Measurements from ENCODE around the gene POLR1G. TPM values are rescaled to one million over a fixed set of nuclear protein-coding genes. Genes with fewer than 3 reads are reported as not detected.
A peak's percentile ranks its signal among the peaks of the same experiment; 100 is the strongest.

Gene POLR1G
- total RNA-seq, 1 donor: 10.5 TPM

GRCh38 chr19:45421947-45422498 is 15.6 kb downstream of the POLR1G start:
- TF ChIP-seq, protein P1, sequence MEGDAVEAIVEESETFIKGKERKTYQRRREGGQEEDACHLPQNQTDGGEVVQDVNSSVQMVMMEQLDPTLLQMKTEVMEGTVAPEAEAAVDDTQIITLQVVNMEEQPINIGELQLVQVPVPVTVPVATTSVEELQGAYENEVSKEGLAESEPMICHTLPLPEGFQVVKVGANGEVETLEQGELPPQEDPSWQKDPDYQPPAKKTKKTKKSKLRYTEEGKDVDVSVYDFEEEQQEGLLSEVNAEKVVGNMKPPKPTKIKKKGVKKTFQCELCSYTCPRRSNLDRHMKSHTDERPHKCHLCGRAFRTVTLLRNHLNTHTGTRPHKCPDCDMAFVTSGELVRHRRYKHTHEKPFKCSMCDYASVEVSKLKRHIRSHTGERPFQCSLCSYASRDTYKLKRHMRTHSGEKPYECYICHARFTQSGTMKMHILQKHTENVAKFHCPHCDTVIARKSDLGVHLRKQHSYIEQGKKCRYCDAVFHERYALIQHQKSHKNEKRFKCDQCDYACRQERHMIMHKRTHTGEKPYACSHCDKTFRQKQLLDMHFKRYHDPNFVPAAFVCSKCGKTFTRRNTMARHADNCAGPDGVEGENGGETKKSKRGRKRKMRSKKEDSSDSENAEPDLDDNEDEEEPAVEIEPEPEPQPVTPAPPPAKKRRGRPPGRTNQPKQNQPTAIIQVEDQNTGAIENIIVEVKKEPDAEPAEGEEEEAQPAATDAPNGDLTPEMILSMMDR (IDR thresholded peaks at IDR 0.05; ENCODE audit: extremely low read depth, low read depth, low read length): no peak
- Histone ChIP-seq H3K27ac (ENCODE audit: low read depth, low read length) (peak overlapping the region; percentile 54), H3K4me1 (ENCODE audit: insufficient read depth, low read length) (peaks cover 33% of the 10 kb centered on the region), H3K36me3 (ENCODE audit: insufficient read depth, low read length) (peaks cover 26% of the 10 kb centered on the region), H3K4me3 (ENCODE audit: insufficient read depth, low read length) (peak overlapping the region; percentile 45), H4K20me1 (ENCODE audit: insufficient read depth, low read length) (peaks cover 4% of the 10 kb centered on the region), H3K27me3 (ENCODE audit: insufficient read depth, low read length) (no peaks in the 10 kb centered on the region), H3K79me2 (ENCODE audit: insufficient read depth, low read length) (peaks cover 49% of the 10 kb centered on the region), H3K9me3 (ENCODE audit: low read depth, low read length) (no peaks in the 10 kb centered on the region), H2AFZ (ENCODE audit: low read length) (no peak overlapping the region), H3K4me2 (ENCODE audit: insufficient read depth, low read length) (peak overlapping the region; percentile 84)
- DNase-seq (ENCODE audit: insufficient read length, low spot score, missing footprints): peak; percentile 75

DNA sequence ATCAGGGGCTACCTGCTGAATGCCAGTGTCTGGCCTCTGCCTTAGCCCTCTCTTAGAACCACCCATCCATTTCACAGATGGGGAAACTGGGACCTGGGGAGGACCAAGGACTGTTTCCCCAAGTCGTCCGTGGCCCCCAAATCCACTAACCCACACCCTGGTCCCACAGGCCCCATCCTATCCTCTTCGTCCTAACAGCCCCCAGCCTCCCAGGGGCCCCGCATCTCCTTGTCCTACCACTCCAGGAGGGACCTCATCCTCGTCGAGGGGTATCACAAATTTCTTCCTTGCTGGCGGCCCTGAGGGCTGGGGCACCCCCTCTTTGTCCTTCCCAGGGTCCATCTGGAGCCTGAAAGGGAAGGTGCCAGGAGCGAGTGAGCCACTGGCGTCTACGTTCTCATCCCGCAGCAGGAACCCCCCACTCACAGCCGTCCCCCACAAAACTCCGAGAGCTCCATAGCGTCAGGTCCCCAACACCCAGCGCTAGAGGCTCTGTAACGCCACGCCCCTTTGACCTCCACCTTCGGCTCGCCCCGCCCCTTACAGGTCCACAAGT is 16.7 kb downstream of the POLR1G start:
- Histone ChIP-seq H4K20me1 (ENCODE audit: insufficient read depth, low read length) (peaks cover 4% of the 10 kb centered on the region), H3K9me3 (ENCODE audit: low read depth, low read length) (no peaks in the 10 kb centered on the region), H3K4me1 (ENCODE audit: insufficient read depth, low read length) (peaks cover 33% of the 10 kb centered on the region), H3K27ac (ENCODE audit: low read depth, low read length) (peak overlapping the region; percentile 98), H3K79me2 (ENCODE audit: insufficient read depth, low read length) (peaks cover 44% of the 10 kb centered on the region), H3K4me3 (ENCODE audit: insufficient read depth, low read length) (peak overlapping the region; percentile 92), H2AFZ (ENCODE audit: low read length) (peak overlapping the region; percentile 70), H3K27me3 (ENCODE audit: insufficient read depth, low read length) (no peaks in the 10 kb centered on the region), H3K4me2 (ENCODE audit: insufficient read depth, low read length) (peak overlapping the region; percentile 84), H3K36me3 (ENCODE audit: insufficient read depth, low read length) (peaks cover 21% of the 10 kb centered on the region)
- DNase-seq (ENCODE audit: insufficient read length, low spot score, missing footprints): peak; percentile 78
- TF ChIP-seq, protein P1 (IDR thresholded peaks at IDR 0.05; ENCODE audit: extremely low read depth, low read depth, low read length): no peak

GRCh38 chr19:45423589-45424190 is 17.2 kb downstream of the POLR1G start, which contains the start of gene ERCC1:
ERCC1 (minus strand) TSS chr19:45423917; CDS start chr19:45423374, 543 bp downstream.
- Histone ChIP-seq H2AFZ (ENCODE audit: low read length) (peak within 1 kb of the TSS; percentile 78), H3K4me3 (ENCODE audit: insufficient read depth, low read length) (peak within 1 kb of the TSS; percentile 92), H3K9me3 (ENCODE audit: low read depth, low read length) (no peaks in the 10 kb centered on the region), H3K36me3 (ENCODE audit: insufficient read depth, low read length) (peaks cover 17% of the 10 kb centered on the region), H3K79me2 (ENCODE audit: insufficient read depth, low read length) (peaks cover 42% of the 10 kb centered on the region), H3K4me2 (ENCODE audit: insufficient read depth, low read length) (peak within 1 kb of the TSS; percentile 84), H3K4me1 (ENCODE audit: insufficient read depth, low read length) (peaks cover 35% of the 10 kb centered on the region), H3K27ac (ENCODE audit: low read depth, low read length) (peak within 1 kb of the TSS; percentile 98), H4K20me1 (ENCODE audit: insufficient read depth, low read length) (peaks cover 4% of the 10 kb centered on the region), H3K27me3 (ENCODE audit: insufficient read depth, low read length) (no peaks in the 10 kb centered on the region)
- TF ChIP-seq, protein P1 (IDR thresholded peaks at IDR 0.05; ENCODE audit: extremely low read depth, low read depth, low read length): no peak
- DNase-seq (ENCODE audit: insufficient read length, low spot score, missing footprints): peak; percentile 98
